ENCODE measurements around the gene MISP3.

MISP3 gene

DNA sequence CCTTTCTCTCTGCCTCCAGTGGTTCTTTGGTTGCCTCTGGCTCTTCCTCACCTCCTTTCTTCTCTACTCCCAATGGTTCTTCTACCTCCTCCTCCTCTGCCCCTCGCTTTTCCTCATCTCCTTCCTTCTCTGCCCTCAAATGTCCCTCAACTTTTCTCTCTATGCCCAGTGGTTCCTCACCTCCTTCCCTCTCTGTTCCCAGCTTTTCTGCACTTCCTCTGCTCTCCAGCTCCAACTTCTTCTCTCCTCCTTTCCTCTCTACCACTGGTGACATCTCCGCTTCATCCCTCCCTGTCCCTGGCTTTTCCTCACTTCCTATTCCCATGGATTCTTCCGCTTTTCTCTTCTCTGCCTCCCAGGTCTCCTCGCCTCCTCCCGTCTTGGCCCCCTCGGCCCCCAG, 18.5 kb upstream of the MISP3 start:
- DNase-seq: no peak

DNA sequence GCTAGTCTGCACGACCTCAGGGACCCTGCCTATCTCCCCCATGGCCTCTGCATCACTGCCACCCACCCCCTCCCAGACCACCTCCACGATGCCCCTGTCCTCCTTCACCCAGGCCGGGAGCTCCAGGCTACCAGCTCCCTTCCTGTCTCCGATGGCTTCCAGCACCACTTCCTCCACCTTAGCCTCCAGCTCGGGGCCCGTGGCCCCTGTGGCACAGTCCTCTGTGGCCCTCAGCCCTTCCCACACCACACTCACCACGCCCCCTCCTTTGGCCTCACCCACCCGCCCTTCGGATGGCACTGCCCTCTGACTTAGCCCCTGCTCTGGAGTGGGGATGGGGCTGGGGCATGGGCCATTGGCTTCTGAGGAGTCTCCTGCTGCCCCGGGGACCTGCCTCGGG, 17.9 kb upstream of the MISP3 start:
- no peak for DNase-seq

- no peak for DNase-seq
Measured at GRCh38 chr19:14055396-14055795, 17.2 kb upstream of the MISP3 start.

GRCh38 chr19:14056069-14056666, 16.4 kb upstream of the MISP3 start:
- DNase-seq: no peak

DNA sequence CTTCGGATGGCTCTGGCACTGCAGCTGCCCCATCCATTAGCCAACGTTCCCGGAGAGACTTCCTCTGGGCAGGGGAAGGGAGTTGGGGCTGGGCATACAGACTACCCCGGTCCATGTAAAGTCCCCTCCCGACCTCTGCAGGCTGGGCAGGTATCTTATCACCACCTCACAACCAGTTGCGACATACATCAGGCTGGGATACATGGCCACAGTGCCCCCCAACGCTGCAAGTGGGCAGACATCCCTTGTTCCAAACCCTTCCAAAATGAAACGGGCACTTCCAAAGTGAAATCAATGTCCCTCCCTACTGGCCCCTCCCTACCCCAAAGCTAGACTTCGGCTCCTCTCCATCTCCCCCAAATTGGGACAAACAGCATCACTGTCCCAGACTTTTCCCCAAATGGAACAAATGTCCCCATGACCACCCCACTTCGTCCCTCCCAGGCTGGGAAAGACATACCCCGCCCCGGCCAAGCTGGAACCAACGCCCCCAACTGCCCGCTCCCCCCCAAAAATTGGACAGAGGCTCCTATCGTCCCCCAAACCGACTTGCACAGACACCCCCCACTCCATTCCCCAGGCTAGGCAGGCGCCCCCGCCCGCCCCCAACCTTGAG, 15.7 kb upstream of the MISP3 start:
- no peak for DNase-seq

- DNase-seq: no peak
Measured at GRCh38 chr19:14058182-14059092, 14.1 kb upstream of the MISP3 start.

DNA sequence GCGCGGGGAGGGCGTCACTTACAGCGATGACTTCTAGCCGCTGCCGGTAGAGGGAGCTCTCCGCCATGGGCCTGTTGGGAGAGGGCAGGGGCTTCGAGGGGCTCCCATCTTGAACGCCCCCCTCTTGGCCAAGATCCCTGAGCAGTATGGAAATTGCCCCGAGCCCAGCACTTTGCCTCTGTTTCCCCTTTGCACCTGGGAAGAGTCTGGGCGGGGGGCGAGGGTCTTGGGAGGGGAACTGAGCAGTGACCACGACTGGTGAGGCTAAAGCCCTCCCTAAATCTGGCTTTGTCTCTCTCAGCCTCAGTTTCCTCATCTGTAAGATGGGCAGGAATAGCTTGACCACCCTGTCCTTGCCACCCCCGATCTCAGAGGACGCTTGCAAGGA, 13.5 kb upstream of the MISP3 start:
- DNase-seq: no peak

DNA sequence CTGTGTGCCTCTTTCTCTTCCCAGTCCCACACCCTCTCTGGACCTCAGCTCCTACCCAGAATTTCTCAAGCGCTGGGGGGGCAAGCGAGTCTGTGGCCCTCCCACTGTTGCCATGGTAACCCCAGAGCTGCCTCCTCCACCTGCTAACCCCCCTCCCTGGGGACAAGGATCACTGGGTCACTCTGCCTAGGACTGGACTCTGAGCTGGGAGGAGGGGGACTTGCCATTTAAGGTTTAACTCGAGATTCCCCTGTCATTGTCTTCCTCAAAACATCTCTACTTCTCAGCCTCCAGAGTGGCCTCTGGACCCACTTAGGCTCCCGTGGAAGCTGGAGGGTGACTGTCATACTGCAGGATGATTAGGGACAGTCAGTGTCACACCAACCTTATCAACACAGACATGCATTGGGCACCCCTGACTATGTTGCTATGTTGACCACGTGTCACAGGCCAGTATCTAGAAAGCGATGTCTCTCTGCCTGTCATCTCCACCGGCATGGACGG, 12.9 kb upstream of the MISP3 start:
- DNase-seq: no peak

GRCh38 chr19:14061081-14061749, 11.4 kb upstream of the MISP3 start:
- DNase-seq: no peak

DNA sequence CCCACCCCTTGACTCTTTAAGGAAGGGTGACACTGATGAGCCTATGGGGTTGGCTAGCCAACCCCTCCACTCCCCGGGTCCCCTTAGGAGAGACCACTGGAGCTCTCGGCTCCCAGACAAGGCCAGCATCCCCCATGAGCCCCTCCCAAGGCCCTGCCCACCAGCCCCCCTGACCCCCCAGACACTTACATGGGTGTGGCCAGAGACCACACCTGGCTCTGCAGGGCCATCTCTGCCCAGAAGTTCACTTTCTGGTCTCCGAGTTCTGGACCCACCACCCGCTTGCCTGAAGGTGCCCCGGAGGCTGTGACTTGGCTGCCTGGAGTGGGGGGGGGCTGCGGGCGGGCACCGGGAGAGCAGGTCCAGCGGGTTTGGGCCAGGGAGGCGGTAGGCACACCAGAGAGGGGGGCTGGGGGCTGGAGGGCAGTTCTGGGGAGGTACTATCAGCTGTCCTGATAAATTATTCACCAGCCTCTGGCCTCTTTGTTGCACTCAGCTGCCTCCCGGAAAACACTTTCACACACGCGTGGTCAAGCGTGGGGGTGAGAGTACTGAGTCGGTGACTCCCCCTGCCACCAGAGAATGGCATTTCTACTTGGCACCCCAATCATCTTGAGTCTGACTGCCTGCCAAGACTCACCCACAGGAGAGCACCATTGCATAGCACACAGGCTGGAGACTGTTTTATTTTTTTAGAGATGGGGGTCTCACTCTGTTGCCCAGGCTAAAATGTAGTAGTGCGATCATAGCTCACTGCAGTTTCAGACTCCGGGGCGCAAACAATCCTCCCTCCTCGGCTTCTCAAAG, 10.6 kb upstream of the MISP3 start, which contains the start of gene PALM3:
TSS of gene PALM3 (minus strand) at position 326 of the 807 bp plus-strand sequence. CDS start at position 230, 96 bp downstream.
- no peak for DNase-seq

DNA sequence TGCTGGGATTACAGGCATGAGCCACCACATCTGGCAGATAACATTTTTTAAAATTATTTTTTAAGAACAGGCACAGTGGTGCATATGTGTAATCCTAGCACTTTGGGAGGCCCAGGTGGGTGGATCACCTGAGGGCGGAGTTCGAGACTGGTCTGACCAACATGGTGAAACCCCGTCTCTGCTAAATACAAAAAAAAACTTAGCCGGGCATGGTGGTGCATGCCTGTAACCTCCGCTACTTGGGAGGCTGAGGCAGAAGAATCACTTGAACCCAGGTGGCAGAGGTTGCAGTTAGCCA, 10.1 kb upstream of the MISP3 start:
- no peak for DNase-seq

GRCh38 chr19:14063105-14063504, 9.5 kb upstream of the MISP3 start:
- DNase-seq: no peak

DNA sequence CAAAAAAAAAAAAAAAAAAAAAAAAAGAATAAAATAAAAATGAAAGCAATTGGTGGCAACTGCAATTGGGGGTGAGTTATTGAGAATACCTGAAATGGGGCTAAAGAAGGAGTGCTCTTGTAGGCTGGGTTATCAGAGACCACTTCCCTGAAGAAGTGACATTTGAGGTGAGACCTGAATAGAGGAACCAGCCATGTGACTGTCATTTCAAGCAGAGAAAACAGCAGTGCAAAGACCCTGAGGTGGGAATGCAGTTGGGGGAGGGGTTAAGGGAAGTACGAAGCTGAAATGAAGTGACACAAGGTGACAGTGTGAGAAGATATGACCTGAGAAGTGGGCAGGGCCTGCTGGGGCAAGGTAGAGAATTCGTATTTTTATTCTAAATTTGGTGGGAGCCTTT, 6.5 kb upstream of the MISP3 start:
- no peak for DNase-seq

- no peak for DNase-seq
Measured at GRCh38 chr19:14070268-14071050, 2.1 kb upstream of the MISP3 start.

- DNase-seq: peak; percentile 33
Measured at GRCh38 chr19:14073261-14073924, 807 bp downstream of the MISP3 start.

DNA sequence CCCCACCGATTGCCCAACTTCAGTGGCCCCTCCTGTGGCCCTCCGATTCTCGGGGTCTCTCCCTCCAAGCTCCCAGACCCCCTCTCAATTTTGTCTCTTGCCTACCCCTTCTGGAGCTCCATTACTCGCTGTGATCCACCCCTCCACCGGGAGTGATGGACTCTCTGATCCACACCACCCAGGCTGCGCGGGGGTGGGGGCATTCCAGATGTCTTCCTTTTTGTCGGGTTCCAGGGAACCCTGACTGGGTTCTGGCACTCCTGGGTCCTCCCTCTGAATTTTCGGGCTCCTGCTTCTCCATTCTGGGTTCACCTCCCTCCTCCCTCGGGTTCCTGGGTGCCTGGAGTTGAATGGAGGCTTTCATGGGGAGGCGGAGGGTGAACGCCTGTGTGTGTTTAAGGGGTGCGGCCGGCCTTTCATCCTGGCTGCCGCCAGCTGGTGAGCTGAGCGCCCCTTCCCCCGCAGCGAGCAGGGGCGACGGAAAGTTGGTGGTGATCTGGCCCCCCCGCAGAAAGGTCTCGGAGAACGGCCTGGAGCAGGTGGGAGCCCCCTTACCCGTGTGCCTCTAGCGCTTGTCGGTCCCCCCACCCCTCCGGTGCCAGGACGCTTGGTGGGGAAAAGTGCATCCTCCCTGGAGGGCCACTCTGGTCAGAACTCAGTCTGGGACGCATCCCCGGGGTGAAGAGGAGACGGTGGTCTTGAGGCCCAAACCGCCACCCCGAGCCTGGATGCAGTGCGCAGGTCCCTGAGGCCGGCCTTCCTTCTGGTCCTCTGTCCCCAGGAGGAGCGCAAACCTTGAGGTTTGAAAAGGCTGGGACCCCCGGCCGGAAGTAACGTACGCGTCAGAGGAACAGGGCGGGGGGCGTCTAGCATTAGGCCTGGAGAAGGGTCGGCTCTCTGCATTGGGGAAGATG, 1.6 kb downstream of the MISP3 start:
- peak; percentile 28 for DNase-seq

DNA sequence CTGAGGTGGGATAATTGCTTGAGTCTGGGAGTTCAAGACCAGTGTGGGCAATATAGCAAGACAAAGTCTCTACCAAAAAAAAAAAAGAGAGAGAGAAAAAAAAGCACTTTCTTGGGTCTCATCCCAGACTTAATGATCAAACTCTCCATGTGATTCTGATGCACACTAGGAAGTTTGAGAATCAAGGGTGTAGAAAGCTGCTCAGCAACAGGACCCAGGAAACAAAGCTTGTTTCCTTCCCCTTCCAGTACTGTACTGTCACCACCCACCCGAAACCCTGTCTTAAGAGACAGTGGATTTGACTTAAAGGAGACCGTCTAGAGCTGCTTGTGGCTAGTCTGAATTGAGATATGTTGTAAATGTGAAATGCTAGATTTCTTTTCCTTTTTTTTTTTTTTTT, 5.8 kb downstream of the MISP3 start:
- DNase-seq: no peak

GRCh38 chr19:14080887-14081796, 8.6 kb downstream of the MISP3 start:
- peak; percentile 95 for DNase-seq

Measured in NCI-H748 treated with DMSO at 0.1 percent for 48 hours (cell line).